ENCODE data around the gene FAT3. TPM values are rescaled to one million over a fixed set of nuclear protein-coding genes. Genes with fewer than 3 reads are reported as not detected.

The FAT3 gene
- total and polyA plus RNA-seq, 2 donors from 2014 or later = 0.09 to 2.6 TPM

DNA sequence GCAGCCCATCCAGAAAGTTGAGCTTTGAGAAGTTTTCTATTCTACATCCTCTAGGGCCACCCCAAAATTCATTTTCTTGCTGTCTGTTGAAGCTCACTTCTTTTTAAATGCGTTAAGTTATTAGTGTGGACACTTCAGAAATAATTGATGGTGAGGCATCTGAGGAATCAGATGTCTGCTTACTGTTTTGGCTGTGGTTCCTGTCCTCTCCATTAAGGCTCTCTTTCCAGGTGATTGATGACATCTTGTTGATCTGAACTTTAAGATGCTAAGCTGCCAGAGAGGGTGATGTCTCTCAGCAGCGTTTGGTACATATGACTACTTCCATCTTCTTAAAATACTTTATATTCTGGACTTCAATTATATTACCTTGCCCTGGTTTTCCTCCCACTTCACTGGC lies 45.2 kb downstream of the FAT3 start:
- intact Hi-C loops (cut with DNase I) = no loop called here
- no peak for FAIRE-seq

DNA sequence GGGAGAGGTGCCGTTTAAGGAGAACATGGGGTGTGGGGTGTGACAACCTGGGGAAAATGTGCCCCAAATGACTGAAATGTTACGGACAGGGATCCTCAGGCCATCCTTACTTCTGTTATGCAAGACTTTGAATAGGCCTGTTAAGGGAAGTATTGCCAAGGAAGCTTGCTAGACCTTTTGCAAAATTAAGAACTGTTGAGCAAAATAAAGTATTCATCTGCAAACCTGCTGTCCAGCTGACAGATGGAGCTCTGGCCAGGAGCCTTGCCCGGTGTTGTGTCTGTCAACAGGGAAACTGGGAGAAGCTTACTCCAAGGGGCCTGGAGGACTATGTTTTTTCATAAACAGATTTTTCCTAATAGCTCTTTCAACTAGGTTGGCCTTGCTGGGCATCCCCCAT lies 48.0 kb downstream of the FAT3 start:
- H3K36me3 ChIP-seq (ENCODE audit: control insufficient read depth in 2 of 3, insufficient read depth in 3 of 3, low read length in 3 of 3) = no peaks in the 10 kb centered on the region
- FAIRE-seq = no peak

More for the DNA sequence above, 45.2 kb downstream of the FAT3 start:
- no peak overlapping the region for H3K4me3 ChIP-seq (ENCODE audit: low read length in 3 of 3)
- no peak overlapping the region for H3K27ac ChIP-seq (ENCODE audit: low read depth in 2 of 2, low read length in 2 of 2)
- peaks cover 0 to 11% (median 0%) of the 10 kb centered on the region in 3 donors for H3K4me1 ChIP-seq (ENCODE audit: control insufficient read depth in 2 of 3, insufficient read depth in 2 of 3, low read depth in 1 of 3, low read length in 3 of 3)
- TF ChIP-seq CTCF (IDR thresholded peaks at IDR 0.05; ENCODE audit: borderline replicate concordance, extremely low read depth, insufficient read depth) = no peak
- no peaks in the 10 kb centered on the region for H3K36me3 ChIP-seq (ENCODE audit: control insufficient read depth in 2 of 3, insufficient read depth in 3 of 3, low read length in 3 of 3)
- H3K9me3 ChIP-seq (ENCODE audit: control insufficient read depth in 2 of 3, insufficient read depth in 1 of 3, low read length in 3 of 3) = no peaks in the 10 kb centered on the region
- H3K9ac ChIP-seq (ENCODE audit: low read length in 3 of 3) = no peak overlapping the region
- H3K27me3 ChIP-seq (ENCODE audit: control insufficient read depth, insufficient read depth, low read length) = no peaks in the 10 kb centered on the region
- DNase-seq = no peak

More for the DNA sequence above, 48.0 kb downstream of the FAT3 start:
- Histone ChIP-seq H3K27ac (ENCODE audit: low read depth in 2 of 2, low read length in 2 of 2) (no peak overlapping the region), H3K9ac (ENCODE audit: low read length in 3 of 3) (no peak overlapping the region), H3K4me3 (ENCODE audit: low read length in 3 of 3) (no peak overlapping the region), H3K4me1 (ENCODE audit: control insufficient read depth in 2 of 3, insufficient read depth in 2 of 3, low read depth in 1 of 3, low read length in 3 of 3) (peaks cover 0 to 6% (median 0%) of the 10 kb centered on the region in 3 donors), H3K9me3 (ENCODE audit: control insufficient read depth in 2 of 3, insufficient read depth in 1 of 3, low read length in 3 of 3) (no peaks in the 10 kb centered on the region), H3K27me3 (ENCODE audit: control insufficient read depth, insufficient read depth, low read length) (no peaks in the 10 kb centered on the region)
- no peak for DNase-seq
- intact Hi-C loops (cut with DNase I) = no loop called here
- TF ChIP-seq CTCF (IDR thresholded peaks at IDR 0.05; ENCODE audit: borderline replicate concordance, extremely low read depth, insufficient read depth) = no peak
